GM19035 (cell line): ENCODE results near the gene LCT.

Experiments used
- ATAC-seq: cut with Tn5 transposase; IDR thresholded peaks from one replicate; pipeline ENCODE4 v1.9.1; 2021; ENCODE audit not compliant: unreplicated experiment

Gene LCT

GRCh38 chr2:135743860-135744259, 93.1 kb downstream of the LCT start:
- ATAC-seq, result no peak

DNA sequence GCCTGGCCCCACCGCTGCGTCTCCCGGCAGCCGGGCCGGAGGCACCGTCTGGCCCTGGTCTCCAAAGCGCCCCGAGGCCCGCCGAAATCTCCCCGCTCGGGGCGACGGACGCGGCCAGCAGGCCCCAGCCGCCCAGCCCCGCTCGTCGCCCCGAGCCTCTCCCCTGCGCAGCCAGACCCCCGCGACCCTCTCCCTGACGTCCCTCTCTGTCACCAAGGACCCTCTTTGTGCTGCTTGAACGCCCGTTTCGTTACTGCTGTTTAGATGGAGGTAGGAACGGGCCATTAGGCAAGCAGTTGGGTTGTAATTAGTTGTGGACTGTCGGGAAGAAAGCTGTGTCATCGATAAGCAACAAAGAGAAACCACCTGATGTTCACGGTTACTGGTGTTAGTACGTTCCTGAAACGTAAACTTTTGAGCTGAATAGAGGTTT, 94.6 kb downstream of the LCT start:
- peak; percentile 27 for ATAC-seq

DNA sequence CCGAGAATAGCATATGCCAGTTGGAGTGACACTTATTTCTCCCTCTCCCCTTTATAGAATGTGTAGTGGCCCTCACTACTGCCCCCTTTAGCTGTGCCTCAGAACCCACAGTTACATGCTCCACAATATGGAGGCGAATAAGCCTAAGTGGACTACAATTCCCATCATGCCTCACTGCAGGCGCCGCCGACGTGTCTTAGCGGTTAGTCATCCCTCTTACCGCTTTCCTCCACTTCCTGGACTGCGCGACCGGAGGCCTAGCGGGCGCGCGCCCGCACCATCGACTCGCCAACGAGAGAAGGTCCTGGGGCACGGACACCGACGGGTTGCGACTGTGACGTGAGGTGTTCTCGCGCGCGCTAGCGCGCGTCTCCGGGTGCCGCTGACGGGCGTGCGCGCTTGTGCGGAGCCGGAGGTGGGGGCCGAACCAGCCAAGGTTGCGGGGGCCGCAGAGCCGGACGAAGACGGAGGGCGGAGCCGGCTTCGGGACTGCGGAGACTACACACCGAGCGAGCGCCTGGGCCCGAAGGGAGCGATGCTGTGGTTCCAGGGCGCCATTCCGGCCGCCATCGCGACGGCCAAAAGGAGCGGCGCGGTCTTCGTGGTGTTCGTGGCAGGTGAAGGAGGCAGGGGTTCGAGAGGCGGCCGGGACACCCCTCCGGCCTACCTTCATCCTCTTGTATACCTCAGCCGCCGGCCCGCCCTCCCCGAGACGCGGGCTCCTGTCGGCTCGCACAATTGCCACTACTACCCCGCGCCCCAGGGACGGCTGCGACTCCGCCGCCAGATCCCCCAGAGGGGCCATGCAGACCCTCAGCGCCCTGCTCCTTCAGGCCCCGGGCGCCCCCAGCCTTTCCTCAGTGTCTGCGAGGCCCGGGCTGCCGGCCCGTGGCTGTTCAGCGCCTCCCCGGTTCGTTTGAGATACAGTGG, 95.3 kb downstream of the LCT start, which contains the start of gene UBXN4:
UBXN4 (plus strand) TSS at position 461 of the 930 bp plus-strand sequence; CDS start at position 536, 75 bp downstream.
- ATAC-seq, result peak; percentile 91

DNA sequence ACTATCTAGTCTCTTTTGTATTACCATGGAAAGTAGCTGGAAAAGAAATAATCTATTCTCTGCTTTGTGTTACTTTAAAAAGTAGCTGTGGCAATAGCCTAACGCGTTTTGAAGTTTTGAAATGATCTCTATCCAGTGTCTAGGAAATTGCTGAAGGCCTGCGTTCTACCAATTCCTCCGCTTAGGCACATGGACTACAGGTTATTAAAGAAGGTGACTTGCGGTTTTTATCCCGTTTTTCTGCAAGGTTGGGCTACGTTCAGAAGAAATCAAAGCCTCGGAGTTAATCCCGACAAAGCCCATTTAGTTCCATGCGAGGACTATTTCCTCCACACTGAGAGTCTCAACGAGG, 96.0 kb downstream of the LCT start:
- ATAC-seq, result no peak

GRCh38 chr2:135740206-135740605, 96.8 kb downstream of the LCT start:
- no peak for ATAC-seq
